BLaER1 treated with 17β-estradiol and CSF1 and Interleukin-3, amounts not matched to agents 10 nM and 100 nM (cell line): ENCODE results near the gene CALML6.

Experiments
- H3K27ac ChIP-seq, 11 experiments: shearing (Covaris generic); formaldehyde crosslinking; 2 replicates each; pipeline ENCODE4 v1.8.1; 2022
- H3K27me3 ChIP-seq, 11 experiments: shearing (Covaris generic); formaldehyde crosslinking; 2 replicates each; pipeline ENCODE4 v1.8.1; 2022
- H3K36me3 ChIP-seq, 11 experiments: shearing (Covaris generic); formaldehyde crosslinking; 2 replicates each; pipeline ENCODE4 v1.8.1; 2022
- H3K4me1 ChIP-seq, 10 experiments: shearing (Covaris generic); formaldehyde crosslinking; 2 replicates each; pipeline ENCODE4 v1.8.1; 2022
- H3K4me2 ChIP-seq, 11 experiments: shearing (Covaris generic); formaldehyde crosslinking; 2 replicates each; pipeline ENCODE4 v1.8.1; 2022
- H3K4me3 ChIP-seq, 10 experiments: shearing (Covaris generic); formaldehyde crosslinking; 2 replicates each; pipeline ENCODE4 v1.8.1; 2022
- H3K9ac ChIP-seq, 11 experiments: shearing (Covaris generic); formaldehyde crosslinking; 2 replicates each; pipeline ENCODE4 v1.8.1; 2022
- H3K9me3 ChIP-seq, 11 experiments: shearing (Covaris generic); formaldehyde crosslinking; replicated peaks in 1 of 11; 2 replicates each; pipeline ENCODE4 v1.8.1; 2022
- H4K20me1 ChIP-seq, 11 experiments: shearing (Covaris generic); formaldehyde crosslinking; 2 replicates each; pipeline ENCODE4 v1.8.1; 2022
- Cebpa-rat ChIP-seq, 11 experiments: shearing (Covaris generic); IDR thresholded peaks; 2 replicates each; pipeline ENCODE4 v1.8.1; 2022

CALML6 gene

DNA sequence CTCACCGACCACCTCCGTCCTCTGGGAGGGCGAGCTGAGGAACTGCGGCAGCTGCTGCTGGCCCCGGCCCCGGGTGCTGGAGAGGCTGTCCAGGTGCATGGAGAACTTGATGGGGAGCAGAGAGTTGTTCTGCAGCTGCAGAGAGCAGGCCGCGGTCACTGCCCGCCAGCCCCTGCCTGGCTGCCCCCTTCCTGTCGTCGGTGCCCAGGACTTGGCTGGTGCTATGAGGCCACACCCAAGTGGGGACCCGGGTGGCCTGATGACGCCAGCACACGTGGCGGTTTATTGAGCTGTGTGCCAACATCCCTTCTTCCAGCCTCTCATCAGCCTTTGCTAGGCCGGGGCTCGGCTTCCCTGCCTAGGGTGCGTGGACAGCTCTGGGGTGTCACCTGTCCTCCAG is 9.3 kb downstream of the CALML6 start:
- no peak for TF ChIP-seq Cebpa-rat (IDR thresholded peaks at IDR 0.05)
- no peaks in the 10 kb centered on the region for H3K36me3 ChIP-seq
- peaks cover 0 to 39% (median 6%) of the 10 kb centered on the region in 11 experiments; a peak in 12 of 22 replicates for H3K27me3 ChIP-seq
- peak overlapping the region in 4 of 11 experiments; percentile 44 to 58 (median 53); a peak in 6 of 22 replicates for H3K9ac ChIP-seq
- no peaks in the 10 kb centered on the region for H3K9me3 ChIP-seq
- peaks cover 8 to 92% (median 87%) of the 10 kb centered on the region in 10 experiments for H3K4me1 ChIP-seq
- peak overlapping the region in 10 of 11 experiments; percentile 45 to 94 (median 79); a peak in 21 of 22 replicates for H3K4me2 ChIP-seq
- peaks cover 0 to 40% (median 0%) of the 10 kb centered on the region in 11 experiments; a peak in 6 of 22 replicates for H4K20me1 ChIP-seq
- H3K27ac ChIP-seq, result peak overlapping the region in 5 of 11 experiments; percentile 12 to 69 (median 61); a peak in 8 of 22 replicates
- no peak overlapping the region for H3K4me3 ChIP-seq

DNA sequence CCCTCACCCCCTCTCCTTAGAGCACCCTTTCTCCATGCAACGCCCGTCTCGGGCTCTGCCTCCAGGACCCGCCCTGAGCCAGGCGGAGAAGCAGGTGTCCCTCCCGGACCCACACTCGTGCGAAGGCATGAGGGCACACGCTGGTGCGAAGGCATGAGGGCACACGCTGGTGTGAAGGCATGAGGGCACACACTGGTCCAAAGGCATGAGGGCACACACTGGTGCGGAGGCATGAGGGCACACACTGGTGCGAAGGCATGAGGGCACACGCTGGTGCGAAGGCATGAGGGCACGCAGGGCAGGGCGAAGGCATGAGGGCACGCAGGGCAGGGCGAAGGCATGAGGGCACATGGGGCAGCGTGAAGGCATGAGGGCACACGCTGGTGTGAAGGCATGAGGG is 9.8 kb downstream of the CALML6 start:
- H3K36me3 ChIP-seq, result no peaks in the 10 kb centered on the region
- H4K20me1 ChIP-seq, result peaks cover 0 to 40% (median 0%) of the 10 kb centered on the region in 11 experiments; a peak in 6 of 22 replicates
- H3K4me2 ChIP-seq, result peak overlapping the region in 10 of 11 experiments; percentile 45 to 94 (median 79); a peak in 21 of 22 replicates
- TF ChIP-seq Cebpa-rat (IDR thresholded peaks at IDR 0.05), result no peak
- peak overlapping the region in 5 of 11 experiments; percentile 12 to 69 (median 61); a peak in 8 of 22 replicates for H3K27ac ChIP-seq
- H3K4me1 ChIP-seq, result peaks cover 8 to 93% (median 87%) of the 10 kb centered on the region in 10 experiments
- H3K9me3 ChIP-seq, result no peaks in the 10 kb centered on the region
- H3K27me3 ChIP-seq, result peaks cover 0 to 39% (median 6%) of the 10 kb centered on the region in 11 experiments; a peak in 12 of 22 replicates
- peak overlapping the region in 4 of 11 experiments; percentile 44 to 58 (median 53); a peak in 6 of 22 replicates for H3K9ac ChIP-seq
- no peak overlapping the region for H3K4me3 ChIP-seq

DNA sequence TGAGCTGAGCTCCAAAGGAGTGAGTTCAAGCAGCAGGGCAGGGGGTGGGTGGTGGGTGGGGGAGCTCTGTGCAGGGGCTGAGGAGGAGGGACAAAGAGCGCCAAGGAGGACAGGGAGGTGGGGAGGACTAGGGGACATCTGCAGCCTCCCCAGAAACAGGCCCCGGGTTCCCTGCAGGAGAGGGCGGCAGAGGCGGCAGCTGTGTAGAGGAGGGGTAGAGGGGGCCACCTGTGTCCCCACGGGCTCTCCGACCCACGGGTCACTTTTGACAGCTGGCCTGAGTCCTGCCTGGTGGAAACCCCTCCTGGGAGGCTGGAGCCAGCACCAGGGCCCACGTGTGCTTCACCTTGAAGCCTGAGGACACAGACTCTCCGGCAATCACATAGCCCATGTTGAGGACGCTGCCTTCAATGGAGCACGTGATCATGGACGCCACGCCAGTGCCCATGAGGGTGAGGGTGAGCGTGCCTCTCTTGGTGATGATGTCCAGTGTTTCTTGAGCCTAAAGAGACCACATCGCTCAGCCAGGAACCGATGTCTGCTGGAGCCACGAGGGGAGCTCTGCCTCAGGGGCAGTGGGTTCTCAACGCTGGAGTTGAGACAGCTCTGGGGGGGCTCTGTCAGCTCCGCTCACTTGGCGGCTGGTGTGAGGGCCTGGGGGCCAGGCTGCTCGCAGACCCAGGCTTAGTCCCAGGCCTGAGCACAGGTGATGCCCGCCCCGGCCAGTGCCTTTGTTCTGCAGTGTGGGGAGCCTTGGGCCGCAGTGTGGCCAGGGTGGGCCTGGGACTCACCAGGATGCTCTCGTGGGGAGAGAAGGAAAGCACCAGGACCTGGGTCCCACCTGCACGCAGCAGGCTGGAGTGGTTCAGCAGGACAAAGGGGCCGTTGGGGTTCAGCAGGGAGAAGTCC is 10.6 kb downstream of the CALML6 start:
- Histone ChIP-seq H3K27ac (peak overlapping the region in 3 of 11 experiments; percentile 7 to 23 (median 10); a peak in 2 of 22 replicates), H3K9me3 (no peaks in the 10 kb centered on the region), H3K9ac (peak overlapping the region in 1 of 11 experiments; percentile 24; a peak in 1 of 22 replicates), H4K20me1 (peaks cover 0 to 36% (median 0%) of the 10 kb centered on the region in 11 experiments; a peak in 6 of 22 replicates), H3K4me1 (peaks cover 8 to 92% (median 84%) of the 10 kb centered on the region in 10 experiments), H3K36me3 (no peaks in the 10 kb centered on the region), H3K4me3 (no peak overlapping the region), H3K4me2 (peak overlapping the region in 8 of 11 experiments; percentile 33 to 94 (median 84); a peak in 16 of 22 replicates), H3K27me3 (peaks cover 0 to 39% (median 6%) of the 10 kb centered on the region in 11 experiments; a peak in 12 of 22 replicates)
- no peak for TF ChIP-seq Cebpa-rat (IDR thresholded peaks at IDR 0.05)

GRCh38 chr1:1926346-1926811 is 11.3 kb downstream of the CALML6 start:
- Histone ChIP-seq H3K4me3 (no peak overlapping the region), H3K4me2 (peak overlapping the region in 8 of 11 experiments; percentile 64 to 94 (median 84); a peak in 14 of 22 replicates), H3K27ac (0 out of 22 replicates have a peak overlapping the region, but pooled peaks of 1 of the 11 experiments have one; percentile 7), H3K36me3 (no peaks in the 10 kb centered on the region), H3K27me3 (peaks cover 0 to 39% (median 6%) of the 10 kb centered on the region in 11 experiments; a peak in 12 of 22 replicates), H3K4me1 (peaks cover 8 to 88% (median 80%) of the 10 kb centered on the region in 10 experiments), H3K9ac (0 out of 22 replicates have a peak overlapping the region, but pooled peaks of 1 of the 11 experiments have one; percentile 24), H4K20me1 (peaks cover 0 to 30% (median 0%) of the 10 kb centered on the region in 11 experiments; a peak in 6 of 22 replicates), H3K9me3 (no peaks in the 10 kb centered on the region)
- TF ChIP-seq Cebpa-rat (IDR thresholded peaks at IDR 0.05), result no peak

- Histone ChIP-seq H4K20me1 (peaks cover 0 to 29% (median 0%) of the 10 kb centered on the region in 11 experiments; a peak in 6 of 22 replicates), H3K4me1 (peaks cover 8 to 81% (median 73%) of the 10 kb centered on the region in 10 experiments), H3K27ac (peak overlapping the region in 2 of 11 experiments; percentile 15 to 48; a peak in 2 of 22 replicates), H3K9me3 (no peaks in the 10 kb centered on the region), H3K9ac (peak overlapping the region in 1 of 11 experiments; percentile 11; a peak in 1 of 22 replicates), H3K27me3 (peaks cover 0 to 39% (median 6%) of the 10 kb centered on the region in 11 experiments; a peak in 12 of 22 replicates), H3K4me3 (no peak overlapping the region), H3K36me3 (no peaks in the 10 kb centered on the region), H3K4me2 (peak overlapping the region in 9 of 11 experiments; percentile 43 to 94 (median 82); a peak in 19 of 22 replicates)
- no peak for TF ChIP-seq Cebpa-rat (IDR thresholded peaks at IDR 0.05)
These were observed 12.0 kb downstream of the CALML6 start for GRCh38 chr1:1926886-1927660.

- Histone ChIP-seq H3K4me1 (peaks cover 8 to 74% (median 67%) of the 10 kb centered on the region in 10 experiments), H3K36me3 (no peaks in the 10 kb centered on the region), H4K20me1 (peaks cover 0 to 29% (median 0%) of the 10 kb centered on the region in 11 experiments; a peak in 6 of 22 replicates), H3K4me2 (peak overlapping the region in 10 of 11 experiments; percentile 26 to 94 (median 76); a peak in 19 of 22 replicates), H3K27me3 (peaks cover 0 to 39% (median 6%) of the 10 kb centered on the region in 11 experiments; a peak in 12 of 22 replicates), H3K9ac (peak overlapping the region in 1 of 11 experiments; percentile 11; a peak in 2 of 22 replicates), H3K27ac (peak overlapping the region in 2 of 11 experiments; percentile 15 to 48; a peak in 2 of 22 replicates), H3K9me3 (peaks cover 0 to under 1% (median 0%) of the 10 kb centered on the region in 11 experiments; a peak in 2 of 22 replicates), H3K4me3 (no peak overlapping the region)
- TF ChIP-seq Cebpa-rat (IDR thresholded peaks at IDR 0.05), result no peak
These were observed 12.7 kb downstream of the CALML6 start for GRCh38 chr1:1927751-1928150.

- peaks cover 0 to 7% (median 0%) of the 10 kb centered on the region in 11 experiments; a peak in 4 of 22 replicates for H3K9me3 ChIP-seq
- H4K20me1 ChIP-seq, result peaks cover 0 to 22% (median 0%) of the 10 kb centered on the region in 11 experiments; a peak in 4 of 22 replicates
These were observed 13.4 kb downstream of the CALML6 start for GRCh38 chr1:1928231-1929101.

More at GRCh38 chr1:1928231-1929101, 13.4 kb downstream of the CALML6 start:
- Histone ChIP-seq H3K4me1 (peaks cover 8 to 67% (median 60%) of the 10 kb centered on the region in 10 experiments), H3K9ac (no peak overlapping the region), H3K4me3 (no peak overlapping the region), H3K4me2 (peak overlapping the region; percentile 14 to 94 (median 70); a peak in 20 of 22 replicates), H3K36me3 (no peaks in the 10 kb centered on the region), H3K27ac (0 out of 22 replicates have a peak overlapping the region, but pooled peaks of 1 of the 11 experiments have one; percentile 12), H3K27me3 (peaks cover 0 to 39% (median 6%) of the 10 kb centered on the region in 11 experiments; a peak in 12 of 22 replicates)
- no peak for TF ChIP-seq Cebpa-rat (IDR thresholded peaks at IDR 0.05)
